GM21367 (cell line): ENCODE measurements around the gene DUSP10.

Experiments
- ATAC-seq: cut with Tn5 transposase; IDR thresholded peaks from one replicate; pipeline ENCODE4 v1.9.1; 2021; ENCODE audit not compliant: unreplicated experiment

Gene DUSP10

DNA sequence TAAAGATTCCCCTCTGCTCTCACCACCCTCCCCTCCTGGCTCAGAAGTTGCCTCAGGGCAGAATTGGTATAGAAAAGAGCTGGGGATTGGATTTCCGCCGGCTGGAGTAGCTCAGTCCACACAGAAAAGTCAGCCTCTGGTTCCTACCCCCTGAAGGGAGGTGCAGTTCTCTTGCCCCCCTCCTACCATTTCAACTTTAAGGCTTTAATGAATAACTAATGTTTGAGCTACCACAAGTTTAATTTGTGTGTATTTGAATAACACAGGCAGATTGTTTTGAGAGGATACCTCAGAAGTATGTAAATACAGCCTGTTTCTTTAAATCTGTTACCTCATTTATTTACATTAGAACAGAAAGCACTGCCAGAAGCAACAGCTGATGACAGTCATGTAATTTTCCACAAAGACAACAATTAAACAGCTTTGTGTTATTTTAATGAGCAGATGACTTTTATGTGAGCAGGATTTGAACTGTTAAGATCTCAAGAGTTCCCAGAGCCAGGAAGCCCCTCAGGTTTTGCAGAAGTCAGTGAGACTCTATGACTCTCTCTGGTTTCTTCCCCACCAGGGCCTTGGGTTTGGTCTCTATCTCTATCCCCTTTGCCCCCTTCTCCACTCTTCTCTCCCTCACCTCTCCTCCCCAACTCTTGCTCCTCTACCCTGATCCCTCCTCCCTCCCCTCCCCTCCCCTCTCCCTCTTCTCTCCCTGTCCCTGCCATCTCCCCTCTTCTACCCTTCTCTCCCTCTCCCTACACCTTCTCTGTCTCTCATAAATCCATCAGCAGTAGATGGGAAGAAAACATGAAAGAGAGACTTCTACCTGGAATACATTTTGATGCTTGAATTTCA, 26.3 kb downstream of the DUSP10 start:
- no peak for ATAC-seq

DNA sequence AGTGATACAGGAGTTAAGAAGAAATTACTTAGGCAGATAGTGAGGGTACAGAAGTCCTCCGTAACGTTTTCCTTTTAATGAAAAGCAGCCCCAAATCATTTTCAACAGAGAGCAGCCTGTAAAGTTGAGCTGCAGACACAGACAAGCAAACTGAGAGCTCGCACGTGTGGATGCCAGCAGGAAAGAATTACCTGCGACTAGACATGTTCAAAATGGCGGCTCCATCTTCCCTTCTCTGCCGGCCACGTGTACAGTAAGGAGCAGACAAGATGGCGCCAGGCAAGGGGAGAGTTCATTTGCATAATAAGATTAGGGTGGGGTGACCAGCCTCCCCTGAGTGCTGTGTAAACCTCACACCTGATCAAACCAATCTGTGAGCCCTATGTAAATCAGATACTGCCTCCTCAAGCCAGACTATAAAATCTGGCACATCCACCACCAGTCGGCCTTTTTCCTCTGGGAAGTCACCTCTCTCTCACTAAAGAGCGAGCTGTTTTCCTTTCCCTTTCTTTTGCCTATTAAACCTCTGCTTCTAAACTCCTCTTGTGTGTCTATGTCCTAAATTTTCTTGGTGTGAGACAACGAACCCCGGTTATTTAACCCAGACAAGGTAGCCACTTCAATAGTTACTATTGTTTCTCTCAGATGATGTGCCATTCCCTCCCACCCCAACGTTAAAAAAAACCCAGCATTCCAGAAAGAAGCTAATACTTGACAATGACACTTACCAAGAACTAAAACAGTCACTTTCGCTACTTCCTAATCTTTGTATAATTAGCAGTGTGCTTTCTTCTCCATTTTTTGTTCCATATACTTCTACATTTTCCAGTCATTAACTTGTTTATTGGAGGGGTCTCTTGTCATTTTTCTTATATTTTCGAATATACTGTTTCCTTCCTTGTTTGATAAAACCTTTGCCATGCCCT, 27.4 kb downstream of the DUSP10 start:
- ATAC-seq: no peak

DNA sequence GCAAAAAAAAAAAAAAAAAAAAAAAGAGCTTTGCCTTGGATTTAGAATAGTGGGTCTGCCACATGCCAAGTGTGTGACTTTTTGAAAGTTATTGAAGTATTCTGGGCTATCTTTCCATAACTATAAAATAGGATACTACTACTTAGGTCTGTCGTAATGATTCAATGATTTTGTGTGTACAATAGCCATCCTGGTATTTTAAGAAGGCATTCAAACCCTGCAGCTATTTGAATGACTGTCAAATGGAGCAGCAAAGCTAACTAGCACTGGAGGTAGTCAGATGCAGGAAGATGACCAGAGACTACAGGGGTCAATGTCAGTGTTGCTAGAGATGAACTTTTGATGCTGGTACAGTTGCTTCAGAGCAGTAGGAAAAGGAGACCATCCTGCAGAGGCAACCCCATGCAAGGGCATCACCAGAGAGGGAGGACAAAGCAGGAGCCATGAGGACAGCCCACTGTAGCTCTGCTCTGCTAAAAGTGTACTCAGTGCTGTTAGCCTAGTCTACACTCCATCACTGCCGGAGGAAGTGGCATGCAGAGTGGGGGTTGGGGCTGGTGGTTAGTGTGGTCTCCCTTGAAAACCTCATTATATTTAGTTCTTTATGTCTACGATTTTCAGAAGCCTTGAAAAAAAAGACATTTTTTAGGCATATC, 29.0 kb downstream of the DUSP10 start:
- peak; percentile 71 for ATAC-seq

DNA sequence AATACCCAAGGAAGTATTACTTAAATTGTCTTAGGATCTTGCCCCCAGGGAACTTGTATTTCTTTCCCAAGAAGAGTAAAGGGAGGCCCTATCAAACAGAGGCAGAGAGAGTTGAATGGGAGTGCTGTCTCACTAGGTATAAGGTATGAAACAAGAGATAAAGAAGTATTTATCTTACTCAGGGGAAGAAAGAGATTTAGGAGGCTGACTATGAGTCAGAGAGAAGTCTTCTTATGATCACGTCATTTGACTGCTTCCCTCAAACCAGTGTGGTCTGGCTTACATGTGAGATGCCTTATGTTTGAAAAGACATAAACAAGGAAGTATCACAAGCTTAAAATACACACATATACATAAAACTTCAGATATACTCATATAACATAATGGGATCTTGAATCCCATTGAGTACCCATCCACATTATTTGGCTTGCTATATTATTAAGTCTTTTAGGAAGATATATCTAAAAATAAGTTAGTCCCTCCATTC, 29.6 kb downstream of the DUSP10 start:
- ATAC-seq: peak; percentile 42

DNA sequence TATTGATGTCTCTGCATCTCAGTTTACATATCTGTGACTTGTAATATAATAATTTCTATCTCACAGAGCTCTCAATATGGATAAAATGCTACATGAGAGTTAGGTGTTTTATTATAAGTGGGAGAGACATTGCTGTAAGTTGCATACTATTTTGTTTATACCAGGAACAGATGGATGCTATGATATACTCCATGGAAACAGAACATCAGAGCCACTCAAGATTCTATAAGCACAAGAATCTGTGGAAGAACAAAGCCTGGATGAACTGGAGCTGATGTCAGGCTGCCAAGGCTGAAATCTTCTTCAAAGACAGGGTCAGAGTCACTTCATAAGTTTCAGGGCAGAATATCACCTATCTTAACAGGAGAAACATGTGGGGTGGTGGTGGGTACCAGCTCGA, 30.2 kb downstream of the DUSP10 start:
- ATAC-seq: no peak

DNA sequence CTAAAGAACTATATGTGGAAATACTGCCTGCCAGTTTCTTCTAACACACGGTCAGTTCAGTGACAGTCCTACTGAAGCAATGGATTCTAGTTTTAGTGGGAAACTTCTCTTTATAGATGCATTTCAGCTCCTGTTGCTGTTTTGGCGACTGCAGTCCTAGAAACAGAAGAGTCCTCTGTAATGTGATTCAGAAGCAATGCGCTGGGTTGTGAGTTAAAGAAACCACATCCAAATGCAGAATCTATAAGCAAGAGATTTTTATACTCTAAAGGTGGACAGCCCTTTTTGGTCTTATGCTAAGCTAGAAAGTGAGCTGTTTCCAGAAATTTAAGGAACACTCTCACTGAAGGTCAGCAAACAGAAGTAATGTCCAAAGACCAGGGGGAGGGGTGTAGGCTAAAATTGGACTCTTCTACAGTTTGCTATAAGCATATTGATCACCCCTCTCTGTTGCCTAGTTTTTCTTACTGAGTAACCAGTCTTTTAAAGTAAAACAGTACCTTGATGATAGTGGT, 30.8 kb downstream of the DUSP10 start:
- ATAC-seq: no peak

DNA sequence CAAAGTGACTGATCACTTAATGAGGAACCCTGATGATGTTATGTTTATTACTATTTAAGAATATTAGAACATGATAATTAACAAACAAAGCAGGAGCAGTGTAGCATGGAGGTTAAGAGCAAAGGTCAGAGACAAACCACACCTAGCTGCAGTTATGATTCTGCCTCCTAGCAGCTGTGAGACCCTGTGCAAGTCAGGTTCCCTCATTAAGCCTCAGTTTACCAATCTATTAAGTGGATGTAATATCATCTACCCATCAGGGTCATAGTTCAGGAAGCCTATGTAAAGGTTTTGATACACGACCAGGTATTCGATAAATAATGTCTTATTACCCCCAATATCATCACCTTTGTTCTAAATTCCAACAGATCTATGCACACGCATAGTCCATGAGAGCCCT, 32.0 kb downstream of the DUSP10 start:
- no peak for ATAC-seq

DNA sequence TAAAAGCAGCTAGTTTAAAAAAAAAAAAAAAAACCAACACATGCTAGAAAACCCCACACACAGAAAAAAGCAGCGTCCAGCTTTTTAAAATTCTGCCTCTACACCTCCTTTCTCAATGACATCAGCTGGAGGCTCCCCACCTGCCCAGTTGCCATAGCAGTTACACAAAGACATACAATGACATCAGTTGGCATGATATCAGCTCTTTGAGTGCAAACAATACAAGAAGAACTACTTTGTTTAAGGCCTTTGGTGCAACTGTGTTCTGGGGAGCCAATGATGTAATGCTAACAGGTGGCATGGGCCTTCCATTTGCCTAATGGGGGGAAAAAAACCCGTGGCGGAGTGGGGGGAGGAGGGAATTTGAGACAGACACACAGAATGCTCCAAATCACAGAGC, 32.9 kb downstream of the DUSP10 start:
- no peak for ATAC-seq

DNA sequence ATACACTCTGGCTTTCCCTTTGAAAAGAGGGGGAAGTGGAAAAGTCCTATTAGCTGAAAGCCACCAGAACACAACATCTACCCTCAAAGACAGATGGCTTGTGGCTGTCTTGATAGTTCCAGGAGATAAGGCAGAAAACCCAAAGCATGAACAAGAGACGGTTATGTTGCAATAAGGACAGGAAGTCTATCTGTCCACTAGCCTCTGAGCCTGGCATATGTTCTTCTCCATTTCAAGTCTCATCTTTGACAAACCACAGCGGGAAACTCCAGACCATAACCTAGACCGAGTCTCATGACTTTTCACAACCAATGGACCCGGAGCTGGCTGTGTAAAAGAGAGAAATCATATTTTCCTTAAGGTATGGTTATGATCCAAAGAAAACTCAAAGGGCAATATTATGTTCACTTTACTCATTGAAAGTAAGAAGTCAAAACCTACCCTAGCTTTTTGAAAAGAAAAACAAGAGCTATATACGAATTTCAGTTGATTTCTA, 33.8 kb downstream of the DUSP10 start:
- peak; percentile 53 for ATAC-seq

DNA sequence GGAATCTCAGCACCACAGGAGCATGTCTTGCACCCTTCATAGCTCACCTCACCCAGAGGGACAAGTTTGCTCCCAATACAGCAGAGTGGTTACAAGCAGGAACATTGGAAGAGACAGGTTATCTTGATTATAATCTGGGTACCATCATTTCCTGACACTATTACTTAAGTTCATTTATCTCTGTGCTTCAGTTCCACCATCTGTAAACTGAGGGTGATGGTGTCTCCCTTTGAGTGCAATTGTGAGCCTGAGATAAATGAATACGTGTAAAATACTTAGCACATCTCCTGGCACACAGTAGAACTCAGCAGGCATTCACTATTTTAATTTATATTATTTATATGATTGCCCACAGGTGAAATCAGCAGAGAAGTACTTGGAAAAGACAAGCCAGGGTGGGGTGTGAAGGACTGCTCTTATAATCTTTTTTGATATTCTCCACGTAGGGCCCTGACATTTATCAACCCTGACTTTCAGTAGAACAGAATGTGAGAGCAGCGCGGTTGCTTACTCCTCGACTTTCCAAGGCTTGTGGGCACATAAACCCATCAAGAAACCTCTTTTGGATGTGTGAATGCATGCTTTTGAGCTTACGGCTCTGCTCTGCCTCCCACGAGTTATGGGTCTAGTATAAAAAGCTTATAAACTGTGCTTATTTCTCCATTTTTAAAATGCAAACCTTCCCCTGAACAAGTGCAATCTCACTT, 34.9 kb downstream of the DUSP10 start:
- no peak for ATAC-seq

DNA sequence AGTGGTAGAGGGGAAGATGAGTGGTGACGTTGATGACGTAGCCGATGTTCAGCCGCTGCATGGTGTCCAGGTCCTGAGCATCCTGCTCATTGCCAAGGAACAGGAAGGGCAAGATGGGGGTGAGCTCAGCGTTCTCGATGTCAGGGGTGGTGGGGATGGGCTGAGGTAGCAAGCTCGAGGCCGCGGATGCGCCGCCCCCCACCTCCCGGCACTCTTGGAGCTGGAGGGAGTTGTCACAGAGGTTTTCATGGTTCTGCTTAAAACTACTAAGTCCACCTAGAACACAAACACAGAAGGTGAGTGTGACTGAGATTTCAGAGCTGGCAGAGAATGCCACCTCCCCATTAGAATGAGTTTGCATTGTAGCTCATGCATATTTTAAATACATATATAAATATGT, 35.7 kb downstream of the DUSP10 start:
- no peak for ATAC-seq

DNA sequence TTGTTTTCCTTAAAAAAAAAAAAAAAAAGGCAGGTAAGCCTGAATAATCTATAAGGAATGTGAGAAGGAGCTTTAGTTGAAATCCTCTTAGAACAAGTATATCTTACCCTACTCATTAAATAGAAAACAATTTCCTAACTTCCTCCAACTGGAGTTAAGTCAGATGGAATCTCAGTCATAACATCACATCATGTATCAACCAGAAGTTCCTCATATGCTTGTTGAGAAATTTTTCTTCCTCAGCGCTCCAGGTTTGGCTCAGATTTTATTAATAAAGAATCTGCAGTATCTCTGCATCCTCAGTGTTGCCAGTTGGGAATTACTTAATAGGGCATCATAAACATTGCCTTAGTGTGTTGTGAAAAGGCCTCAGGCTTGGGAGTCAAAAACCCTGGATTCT, 37.6 kb downstream of the DUSP10 start:
- no peak for ATAC-seq

DNA sequence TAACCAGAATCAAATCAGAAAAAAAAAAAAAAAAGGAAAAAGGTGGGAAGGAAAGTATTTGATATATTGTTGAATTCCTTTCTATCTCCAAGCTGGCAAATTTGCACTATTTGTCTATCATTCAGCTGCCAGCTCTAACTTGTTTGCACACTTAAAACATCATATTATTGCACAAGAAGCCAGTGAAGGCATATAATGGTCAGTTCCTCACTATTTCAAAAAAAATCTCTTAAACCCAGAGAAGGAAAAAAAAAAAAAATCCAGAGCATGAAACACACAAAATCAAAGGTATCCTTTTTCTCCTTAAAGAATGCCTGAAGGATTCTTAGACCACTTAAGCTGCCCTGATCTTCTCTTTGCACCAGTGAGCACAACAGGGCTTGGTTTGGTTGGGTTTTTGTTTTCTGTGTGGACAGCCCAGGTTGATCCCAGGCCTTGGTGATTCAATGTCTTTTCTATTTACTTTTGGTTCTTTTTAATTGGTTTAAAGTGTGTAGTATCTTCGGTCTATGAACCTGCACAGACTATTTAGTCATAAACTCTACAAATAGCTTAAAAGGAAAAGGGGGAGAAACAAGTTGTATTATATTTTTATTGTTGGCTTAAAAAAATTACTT, 40.2 kb downstream of the DUSP10 start:
- no peak for ATAC-seq

DNA sequence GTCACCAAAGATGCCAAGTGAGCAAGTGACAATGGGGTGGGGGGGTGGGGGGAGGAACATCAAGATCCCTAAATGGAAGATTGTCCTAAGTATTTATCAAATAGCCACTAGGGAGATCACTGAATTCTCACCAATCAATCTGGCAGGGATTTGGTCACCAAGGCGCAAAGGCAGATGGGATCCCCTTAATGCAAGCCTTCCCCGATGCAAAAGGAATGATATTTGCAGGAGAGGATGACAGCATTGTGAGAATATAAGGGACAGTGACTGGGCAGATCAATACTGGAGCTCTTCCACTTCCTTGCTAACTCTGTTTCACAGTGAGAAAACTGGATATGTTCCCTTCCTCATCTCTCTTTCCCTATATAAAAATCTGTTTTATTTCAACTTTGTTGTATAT, 40.9 kb downstream of the DUSP10 start:
- no peak for ATAC-seq

DNA sequence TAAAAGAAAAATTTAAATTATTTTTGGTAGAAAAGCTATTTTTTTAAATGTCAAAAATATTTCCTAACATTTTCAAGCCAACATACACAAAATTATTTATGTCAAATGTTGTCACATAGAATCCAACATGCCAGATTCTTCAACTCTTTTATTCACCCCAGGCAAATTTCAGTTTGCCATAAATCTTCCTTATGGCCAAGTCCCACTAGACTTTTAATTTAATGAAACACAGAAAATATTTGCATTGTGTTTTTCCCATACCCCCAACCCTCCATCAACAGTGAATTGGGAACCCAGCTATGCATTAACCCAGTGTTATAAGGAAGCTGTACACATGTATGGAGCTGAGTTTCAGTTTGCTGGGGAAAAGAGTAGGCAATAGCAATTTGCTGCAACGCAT, 41.4 kb downstream of the DUSP10 start:
- ATAC-seq: no peak

DNA sequence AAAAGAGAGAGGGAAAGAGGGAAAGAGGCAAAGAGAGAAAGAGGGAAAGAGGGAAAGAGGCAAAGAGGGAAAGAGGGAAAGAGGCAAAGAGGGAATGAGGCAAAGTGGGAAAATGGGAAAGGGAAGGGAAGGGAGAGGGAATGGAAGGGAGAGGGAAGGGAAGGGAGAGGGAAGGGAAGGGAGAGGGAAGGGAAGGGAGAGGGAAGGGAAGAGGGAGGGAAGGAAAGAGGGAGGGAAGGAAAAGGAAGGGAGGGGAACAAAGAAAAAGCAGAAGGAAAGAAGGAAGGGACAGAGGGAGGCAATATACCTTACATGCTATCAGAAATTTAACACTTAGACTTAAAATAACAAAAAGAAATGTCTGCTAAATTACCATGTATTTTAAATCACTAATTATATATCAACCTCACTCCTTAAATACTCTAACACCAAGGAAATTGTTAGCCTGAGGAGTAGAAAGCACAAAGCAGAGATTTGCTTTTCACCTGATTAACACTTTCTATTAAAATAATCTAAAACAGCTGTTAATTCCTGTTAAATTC, 41.8 kb downstream of the DUSP10 start:
- ATAC-seq: no peak

DNA sequence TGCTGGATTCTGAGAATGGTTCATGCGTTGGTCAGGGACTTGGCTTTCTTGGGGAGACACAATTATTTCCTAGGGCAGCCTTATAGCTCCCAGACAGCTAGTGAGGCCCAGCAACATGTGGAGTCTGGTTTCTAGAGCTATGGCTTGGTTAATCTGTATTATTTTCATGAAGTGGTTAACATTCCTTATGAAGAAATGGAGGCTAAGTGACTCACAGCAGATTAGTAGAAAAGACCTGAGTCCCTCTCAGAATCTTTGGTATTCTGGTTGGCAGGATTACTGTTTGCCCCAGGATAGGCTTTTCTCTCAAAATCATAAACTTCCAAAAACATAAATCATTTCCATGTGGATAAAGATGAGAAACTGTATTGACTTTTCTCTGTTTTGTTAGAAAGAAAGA, 42.3 kb downstream of the DUSP10 start:
- ATAC-seq: no peak

DNA sequence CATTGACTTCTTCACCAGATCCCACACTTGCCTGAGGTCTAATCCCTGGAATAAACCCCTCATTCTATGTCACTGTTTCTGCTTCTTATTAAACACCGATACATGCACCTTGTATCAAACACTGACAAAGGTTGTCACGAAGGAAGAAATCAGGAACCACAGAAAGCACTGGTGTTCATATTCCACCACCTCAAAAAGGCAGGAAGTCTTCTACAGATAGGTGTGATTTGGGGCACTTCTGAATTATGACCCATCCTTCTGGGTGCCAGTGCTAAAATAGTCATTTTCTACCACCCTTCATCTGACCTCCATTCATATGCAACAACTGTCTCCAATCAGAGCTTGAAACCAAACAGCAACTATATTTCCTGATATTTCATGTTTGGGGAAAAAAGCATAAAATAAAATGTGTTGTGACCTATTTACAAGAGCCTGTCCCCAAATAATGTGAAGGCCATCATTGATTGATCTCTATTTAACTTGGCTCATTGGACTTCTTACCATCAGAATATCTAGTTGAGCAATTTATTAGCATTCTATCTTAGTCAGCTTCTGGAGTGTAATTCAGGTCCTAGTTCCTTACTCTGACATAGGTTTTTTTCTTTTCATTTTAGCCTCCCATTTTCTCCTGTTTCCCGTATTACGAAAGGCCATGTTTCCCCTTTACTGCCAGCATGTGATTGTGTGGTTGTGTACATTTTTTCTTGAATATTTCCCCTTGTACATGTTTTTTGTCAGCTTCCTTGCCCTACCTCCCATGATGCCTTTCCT, 43.1 kb downstream of the DUSP10 start:
- ATAC-seq: no peak

DNA sequence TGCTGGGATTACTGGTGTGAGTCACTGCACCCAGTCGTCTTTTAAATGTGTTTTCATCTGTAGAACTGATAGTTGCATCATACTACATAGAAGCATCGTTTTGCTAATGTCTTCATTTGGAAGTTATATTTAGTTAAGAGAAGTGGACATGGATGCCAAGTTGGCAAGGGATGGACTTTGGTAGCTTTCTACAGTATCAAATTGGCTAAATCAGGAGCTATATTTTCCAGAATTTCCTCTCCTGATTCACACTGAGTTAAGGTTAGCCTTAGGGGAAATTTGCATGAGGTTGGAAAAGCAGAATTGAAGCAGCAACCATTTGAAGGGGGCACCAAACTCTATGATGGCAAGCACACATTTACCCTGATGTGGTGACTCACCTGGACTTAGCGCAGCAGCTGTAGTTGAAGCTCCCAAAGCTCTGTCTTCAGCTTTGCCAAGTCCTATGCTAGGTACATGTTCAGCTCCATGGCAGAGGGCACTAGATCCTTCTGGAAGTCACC, 43.9 kb downstream of the DUSP10 start:
- ATAC-seq: no peak
